ENCODE data around the gene KRTAP12-3.
"Not testable (repeated sequence)": the region's sequence is repeated elsewhere in the genome, so short reads cannot be mapped to it uniquely, and the experiment has no call there.

Gene KRTAP12-3

DNA sequence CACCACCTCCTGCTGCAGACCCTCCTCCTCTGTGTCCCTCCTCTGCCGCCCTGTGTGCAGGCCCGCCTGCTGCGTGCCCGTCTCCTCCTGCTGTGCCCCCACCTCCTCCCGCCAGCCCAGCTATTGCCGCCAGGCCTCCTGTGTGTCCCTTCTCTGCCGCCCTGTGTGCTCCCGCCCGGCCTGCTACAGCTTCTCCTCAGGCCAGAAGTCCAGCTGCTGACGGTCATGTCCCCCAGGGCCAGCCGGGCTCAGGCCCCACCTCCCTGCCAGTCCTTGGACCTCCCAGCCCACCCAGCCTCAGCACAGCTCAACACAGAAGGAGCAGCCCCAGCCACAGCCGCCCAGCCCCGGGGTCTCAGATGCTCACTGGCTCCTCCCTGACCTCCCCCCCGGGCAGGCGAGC, 29.9 kb upstream of the KRTAP12-3 start:
- DNase-seq = not testable (repeated sequence)

DNA sequence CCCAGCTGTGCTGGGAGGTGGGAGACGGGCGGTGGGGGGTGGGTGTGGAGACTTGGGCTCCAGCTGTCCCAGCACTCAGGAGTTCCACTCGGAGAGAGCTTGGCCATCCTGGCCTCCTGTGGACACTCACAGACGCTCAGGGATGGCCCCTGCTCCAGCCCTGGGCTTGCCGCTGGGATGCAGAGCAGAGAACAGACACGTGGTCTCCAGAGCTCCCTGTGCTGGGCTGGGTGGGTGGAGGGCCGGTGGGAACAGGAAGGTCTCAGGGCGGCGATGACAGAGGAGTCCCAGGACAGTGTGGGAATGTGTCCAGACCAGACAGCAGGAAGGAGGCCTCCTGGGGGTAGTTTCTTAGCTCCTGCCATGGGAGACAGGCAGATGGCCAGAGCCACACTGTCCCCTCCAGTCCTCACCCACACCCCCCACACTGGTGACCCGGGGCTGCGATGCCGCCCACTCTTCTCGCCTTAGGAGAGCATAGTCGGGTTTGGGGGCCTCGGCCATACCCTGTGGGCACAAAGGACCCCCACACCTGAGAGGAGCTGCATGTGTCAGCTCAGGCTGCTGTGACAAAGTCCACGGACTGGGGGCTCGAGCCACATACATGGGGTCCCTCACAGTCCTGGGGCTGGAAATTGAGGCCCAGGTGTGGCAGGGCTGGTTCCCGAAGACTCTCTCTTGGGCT, 28.9 kb upstream of the KRTAP12-3 start:
- DNase-seq = no peak

DNA sequence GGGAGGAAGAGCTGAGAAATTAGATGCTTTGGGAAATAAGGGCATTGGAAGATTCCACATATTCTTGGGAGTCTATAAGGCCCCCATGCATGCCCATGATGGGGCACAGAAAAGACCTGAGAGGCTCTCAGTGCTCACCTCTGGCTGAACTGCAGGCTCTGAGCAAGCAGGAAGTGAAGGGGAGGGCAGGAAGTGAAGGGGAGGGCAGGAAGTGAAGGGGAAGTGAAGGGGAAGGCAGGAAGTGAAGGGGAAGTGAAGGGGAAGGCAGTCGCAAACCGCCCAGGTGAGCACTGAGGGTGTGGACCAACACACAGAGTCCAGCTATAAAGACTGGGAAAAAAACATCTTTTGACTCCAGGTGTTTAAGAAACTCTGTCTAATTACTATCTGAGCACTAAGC, 27.3 kb upstream of the KRTAP12-3 start:
- DNase-seq = peak; percentile 16

DNA sequence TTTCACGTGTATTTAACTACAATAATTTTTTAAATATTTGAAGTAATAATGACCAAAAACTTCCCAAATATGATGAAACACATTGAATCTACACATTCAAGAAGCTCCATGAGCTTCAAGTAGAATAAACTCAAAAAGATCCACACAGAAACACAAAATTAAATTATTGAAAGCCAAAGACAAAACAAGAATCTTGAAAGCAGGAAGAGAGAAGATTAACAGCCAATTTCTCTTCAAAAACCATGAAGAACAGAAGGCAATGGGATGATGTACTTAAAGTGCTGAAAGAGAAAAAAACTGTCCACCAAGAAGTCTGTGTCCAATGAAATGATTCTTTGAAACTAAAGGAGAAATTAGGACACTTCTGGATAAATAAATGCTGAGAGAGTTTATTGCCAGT, 25.7 kb upstream of the KRTAP12-3 start:
- DNase-seq = no peak

DNA sequence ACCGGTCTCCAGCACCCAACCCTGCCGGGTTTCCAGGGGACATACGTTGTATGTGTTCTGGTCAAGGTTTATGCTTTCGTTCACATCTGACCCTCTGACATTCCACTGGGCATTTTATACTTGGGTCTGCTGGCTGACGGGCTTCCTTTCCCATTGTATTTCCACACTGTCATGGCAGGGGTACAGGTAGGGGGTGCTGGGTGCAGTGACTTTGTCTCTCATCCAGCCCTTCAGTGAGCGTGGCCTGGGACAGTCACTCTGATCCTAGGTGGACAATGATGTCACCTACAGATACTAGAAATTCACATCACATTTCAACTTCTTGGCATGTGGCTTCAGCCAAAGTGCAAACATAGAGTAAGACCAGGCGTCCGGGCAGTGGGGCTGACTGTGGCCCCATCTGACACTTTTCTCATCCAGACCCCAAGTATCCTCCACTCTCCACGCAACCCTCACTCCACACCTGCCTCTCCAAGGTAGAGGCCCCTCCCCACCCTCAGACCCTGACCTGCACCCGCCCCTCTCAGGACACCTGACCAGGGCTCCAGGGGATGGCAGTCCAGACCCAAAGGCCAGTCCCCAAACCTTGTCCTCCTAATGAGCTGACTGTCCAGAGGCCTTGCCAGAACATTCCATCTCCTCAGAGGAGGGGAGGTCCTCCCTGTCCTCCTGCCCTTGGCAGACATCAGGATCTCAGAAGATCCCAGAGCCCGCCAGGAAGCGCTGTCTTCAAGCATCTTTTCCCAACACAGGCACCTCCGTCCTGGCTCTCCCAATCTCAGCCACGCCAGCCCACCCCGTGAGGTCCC, 21.3 kb upstream of the KRTAP12-3 start:
- DNase-seq = no peak

DNA sequence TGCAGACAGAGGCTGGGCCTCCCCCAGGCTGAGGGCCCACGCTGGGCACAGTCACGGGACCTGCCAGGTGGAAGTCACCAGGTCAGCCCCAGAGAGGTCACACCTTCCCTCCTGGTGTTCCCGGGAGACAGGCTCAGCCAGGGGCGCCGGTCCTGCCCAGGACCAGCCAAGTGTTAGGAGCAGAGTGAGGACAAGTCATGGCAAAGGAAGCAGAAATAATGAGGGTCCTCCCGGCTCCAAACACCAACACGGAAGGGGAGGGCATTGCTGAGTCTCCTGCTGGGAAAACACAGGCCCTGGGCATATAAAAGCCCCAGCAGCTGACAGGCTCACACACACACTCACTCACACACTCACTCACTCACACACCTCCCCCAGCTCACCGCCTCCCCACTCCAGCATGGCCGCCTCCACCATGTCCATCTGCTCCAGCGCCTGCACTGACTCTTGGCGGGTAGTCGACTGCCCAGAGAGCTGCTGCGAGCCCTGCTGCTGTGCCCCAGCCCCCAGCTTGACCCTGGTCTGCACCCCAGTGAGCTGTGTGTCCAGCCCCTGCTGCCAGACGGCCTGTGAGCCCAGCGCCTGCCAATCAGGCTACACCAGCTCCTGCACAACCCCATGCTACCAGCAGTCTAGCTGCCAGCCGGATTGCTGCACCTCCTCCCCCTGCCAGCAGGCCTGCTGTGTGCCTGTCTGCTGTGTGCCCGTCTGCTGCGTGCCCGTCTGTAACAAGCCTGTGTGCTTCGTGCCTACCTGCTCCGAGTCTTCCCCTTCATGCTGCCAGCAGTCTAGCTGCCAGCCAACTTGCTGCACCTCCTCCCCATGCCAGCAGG, 20.5 kb upstream of the KRTAP12-3 start, which contains the start of gene KRTAP10-10:
KRTAP10-10 (plus strand) TSS at position 339 of the 833 bp plus-strand sequence; CDS start at position 401, 62 bp downstream.
- no peak for DNase-seq

DNA sequence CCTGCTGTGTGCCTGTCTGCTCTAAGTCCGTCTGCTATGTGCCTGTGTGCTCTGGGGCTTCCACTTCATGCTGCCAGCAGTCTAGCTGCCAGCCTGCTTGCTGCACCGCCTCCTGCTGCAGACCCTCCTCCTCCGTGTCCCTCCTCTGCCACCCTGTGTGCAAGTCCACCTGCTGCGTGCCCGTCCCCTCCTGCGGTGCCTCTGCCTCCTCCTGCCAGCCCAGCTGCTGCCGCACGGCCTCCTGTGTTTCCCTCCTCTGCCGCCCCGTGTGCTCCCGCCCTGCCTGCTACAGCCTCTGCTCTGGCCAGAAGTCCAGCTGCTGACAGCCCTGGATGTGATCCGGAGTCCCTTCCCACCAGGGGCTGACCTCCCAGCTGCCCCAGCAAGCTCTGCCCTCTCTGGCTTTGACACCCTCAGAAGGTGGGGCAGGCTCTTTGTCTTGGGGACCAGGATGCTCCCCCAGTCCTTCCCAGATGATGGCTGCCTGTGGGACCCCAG, 19.8 kb upstream of the KRTAP12-3 start:
- DNase-seq = not testable (repeated sequence)

DNA sequence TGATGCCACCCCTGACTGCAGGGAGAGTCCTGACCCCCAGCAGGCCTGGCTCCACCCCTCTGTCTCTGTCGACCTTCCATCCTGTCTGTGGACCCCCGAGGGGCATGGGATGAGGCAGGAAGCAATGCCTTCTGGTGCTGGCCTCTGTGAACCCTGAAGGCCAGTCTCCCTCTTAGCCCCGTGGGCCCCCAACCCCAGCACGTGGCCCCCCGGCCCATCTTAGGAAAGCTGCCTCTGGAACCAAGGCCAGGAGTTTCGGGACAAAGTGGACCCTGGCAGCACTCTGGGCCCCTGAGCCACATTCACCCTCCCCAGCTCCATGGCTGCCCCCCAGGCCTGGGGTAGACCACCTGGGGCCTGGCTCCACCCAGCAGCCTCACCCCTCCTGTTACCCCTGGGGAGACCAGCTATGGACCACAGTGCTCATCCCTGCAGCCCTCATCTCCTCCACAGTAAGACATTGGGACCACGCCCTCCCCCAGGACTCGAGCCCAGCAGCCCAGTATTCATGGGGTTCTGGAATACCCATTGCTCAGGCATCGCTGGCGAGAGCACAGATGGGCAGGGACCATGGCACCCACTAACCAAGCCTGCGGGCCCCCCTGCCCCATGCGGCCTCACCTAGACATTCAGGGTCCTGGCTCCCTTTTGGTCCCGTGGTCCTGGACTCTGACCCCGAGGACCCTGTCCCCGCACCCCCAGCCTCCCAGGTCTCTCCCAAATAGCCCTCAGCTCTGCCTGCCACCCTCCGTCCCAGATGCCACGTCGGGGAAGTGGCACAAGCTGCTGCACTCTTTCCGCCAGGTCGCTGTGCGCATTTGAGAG, 19.0 kb upstream of the KRTAP12-3 start:
- DNase-seq = not testable (repeated sequence)

DNA sequence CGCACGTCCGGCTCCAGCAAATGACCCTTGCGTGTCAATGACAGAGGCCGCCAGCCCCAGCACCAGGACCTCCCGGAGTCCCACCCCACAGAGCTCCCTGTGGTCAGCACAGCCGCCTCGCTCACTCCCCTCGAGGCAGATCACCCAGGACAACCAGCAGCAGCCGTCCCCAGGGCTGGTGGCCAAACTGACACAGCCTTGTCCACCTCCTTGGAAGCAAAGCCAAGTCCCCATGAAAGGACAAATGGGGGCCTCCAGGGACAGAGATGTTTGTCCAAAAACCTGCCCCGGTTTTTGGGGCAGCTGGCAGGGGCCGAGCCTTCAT, 18.4 kb upstream of the KRTAP12-3 start:
- no peak for DNase-seq

DNA sequence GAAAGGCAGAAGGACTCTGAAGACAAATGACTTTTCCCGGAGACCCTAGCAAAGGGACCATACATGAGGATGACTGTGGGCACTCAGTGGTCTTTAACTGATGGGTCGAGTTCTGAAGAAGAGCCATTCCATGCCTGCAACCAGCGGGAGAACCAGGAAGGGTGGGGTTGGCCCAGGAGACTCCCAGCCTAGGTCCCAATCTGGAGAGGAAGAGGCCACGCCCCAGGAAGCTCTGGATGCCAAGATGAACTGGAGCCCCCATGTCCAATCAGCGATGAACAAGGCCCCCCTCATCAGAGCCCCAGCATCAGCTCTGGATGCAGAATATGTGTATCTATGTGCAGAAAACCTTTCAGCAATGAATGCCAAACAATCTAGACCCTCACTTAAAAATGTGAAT, 17.0 kb upstream of the KRTAP12-3 start:
- no peak for DNase-seq

DNA sequence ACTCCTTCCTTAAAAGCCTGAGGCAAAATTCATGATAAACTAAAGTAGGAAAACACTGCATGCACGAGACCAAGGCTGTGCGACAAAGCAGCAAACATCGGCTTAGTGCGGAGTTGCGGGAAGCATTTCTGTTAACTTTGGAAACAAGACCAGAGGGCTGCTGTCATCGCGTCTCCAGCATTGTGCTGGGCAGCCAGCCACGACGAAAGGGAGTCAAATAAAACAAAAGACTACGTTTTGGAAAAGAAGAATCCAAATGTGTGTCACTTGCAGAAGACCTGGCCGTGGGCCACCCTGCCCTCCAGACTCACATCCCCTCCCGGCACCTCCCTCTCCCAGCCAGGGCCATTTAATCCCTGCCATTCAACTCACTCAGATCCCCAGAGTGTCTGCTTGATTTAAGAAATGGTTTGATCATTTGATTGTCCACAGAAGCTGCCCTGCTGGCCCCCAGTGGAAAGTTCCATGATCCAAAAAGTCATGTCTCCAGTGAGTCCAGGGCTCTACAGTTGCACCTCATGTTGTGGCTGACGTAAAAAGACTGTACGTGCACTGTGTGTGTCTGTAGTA, 13.9 kb upstream of the KRTAP12-3 start:
- no peak for DNase-seq

DNA sequence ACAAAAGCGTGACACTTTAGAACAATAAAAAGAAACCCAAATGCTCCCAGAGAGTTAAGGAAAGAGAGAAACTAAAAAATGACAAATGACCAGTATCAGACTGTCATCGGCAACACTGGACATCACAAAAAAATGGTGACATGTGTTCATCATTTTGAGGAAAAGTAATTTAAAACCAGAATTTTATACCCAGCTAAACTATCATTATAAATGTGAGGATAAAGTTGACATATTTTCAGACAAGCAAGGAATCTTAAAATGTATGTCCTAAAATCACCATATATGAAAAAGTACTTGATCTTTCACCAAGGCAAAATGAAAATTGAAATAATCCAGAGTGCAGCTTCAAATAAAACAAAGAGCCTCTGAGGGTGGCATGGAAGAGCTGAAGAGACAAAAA, 12.9 kb upstream of the KRTAP12-3 start:
- DNase-seq = no peak

DNA sequence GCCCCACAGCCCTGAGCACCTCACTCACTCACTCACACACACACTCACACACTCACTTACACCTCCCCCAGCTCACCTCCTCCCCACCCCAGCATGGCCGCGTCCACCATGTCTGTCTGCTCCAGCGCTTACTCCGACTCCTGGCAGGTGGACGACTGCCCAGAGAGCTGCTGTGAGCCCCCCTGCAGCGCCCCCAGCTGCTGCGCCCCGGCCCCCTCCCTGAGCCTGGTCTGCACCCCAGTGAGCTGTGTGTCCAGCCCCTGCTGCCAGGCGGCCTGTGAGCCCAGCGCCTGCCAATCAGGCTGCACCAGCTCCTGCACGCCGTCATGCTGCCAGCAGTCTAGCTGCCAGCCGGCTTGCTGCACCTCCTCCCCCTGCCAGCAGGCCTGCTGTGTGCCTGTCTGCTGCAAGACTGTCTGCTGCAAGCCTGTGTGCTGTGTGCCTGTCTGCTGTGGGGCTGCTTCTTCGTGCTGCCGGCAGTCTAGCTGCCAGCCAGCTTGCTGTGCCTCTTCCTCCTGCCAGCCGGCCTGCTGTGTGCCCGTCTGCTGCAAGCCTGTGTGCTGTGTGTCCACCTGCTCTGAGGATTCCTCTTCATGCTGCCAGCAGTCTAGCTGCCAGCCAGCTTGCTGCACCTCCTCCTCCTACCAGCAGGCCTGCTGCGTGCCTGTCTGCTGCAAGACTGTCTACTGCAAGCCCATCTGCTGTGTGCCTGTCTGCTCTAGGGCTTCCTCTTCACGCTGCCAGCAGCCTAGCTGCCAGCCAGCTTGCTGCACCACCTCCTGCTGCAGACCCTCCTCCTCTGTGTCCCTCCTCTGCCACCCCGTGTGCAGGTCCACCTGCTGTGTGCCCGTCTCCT, 11.1 kb upstream of the KRTAP12-3 start, which contains the start of gene KRTAP10-11:
KRTAP10-11 (plus strand) TSS at position 49 of the 856 bp plus-strand sequence; CDS start at position 94, 45 bp downstream.
- DNase-seq = not testable (repeated sequence)

DNA sequence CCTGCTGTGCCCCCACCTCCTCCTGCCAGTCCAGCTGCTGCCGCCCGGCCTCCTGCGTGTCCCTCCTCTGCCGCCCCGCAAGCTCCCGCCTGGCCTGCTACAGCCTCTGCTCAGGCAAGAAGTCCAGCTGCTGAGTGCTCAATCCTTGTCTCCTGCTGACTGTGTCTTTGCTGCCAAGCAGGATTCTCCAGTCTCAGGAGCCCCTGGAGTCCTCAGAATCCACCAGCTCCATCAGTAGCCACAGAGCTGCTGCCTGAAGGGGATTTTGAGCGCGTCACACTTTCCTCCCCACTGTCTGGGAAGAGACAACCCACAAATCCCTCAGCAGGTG, 10.5 kb upstream of the KRTAP12-3 start:
- no peak for DNase-seq

DNA sequence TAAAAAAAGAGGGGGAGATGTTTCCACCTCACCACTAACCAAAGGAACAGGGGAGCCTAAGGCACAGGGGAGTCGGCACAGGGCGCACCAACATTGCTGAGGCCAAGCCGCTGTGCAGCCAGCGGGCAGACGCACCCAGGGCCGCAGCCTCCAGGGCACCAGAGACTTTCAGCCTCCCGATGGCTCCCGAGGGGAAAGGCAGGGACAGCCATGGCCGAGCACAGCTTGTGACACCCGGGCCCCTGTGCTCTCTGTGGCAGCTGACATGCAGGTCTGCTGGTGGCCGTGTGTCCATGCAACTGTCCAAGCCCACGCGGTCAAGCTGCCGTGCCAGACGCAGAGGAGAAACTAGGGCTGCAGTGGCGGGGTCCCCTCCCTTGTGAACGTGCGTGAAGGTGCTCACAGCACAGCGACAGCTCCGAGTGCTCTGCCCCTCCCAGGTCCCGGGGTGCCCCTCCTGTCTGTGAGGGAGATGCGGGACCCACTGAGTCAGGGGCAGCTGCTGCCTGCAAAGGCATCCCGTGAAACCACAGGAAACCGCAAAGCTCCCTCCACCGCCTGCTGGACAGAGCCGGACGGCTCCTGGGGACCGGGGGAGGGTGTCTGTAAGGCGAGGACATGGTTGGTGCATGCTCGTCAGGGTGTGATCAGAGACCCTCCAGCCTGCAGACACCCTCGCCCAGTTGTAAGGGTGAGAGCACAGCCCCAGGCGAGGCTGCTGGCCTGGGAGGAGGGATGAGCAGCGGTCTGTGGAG, 9.0 kb upstream of the KRTAP12-3 start:
- no peak for DNase-seq

DNA sequence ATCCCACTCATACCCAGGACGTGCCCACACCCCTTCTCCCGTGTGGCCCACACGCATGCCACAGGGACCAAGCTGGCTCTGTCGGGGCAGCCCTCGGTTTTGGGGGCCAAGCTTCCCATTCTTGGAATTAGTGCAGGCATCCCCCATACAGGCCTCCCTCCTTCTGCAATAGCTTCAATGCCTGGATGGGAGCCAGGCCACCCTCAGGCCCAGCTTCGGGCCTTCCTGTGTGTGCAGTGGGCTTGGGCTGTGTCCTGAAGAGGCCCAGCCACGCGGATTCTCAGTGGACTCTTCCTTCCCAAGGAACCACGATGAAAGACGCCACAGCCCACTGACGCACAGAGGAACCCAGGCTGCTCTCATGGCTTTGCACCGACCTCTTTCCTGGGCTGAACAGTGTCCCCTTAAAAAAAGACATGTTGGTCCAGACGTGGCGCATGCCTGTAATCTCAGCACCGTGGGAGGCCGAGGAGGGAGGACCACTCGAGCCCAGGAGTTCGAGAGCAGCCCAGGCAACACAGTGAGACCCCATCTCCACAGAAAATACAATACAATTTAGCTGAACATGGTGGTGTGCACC, 8.1 kb upstream of the KRTAP12-3 start:
- DNase-seq = no peak

DNA sequence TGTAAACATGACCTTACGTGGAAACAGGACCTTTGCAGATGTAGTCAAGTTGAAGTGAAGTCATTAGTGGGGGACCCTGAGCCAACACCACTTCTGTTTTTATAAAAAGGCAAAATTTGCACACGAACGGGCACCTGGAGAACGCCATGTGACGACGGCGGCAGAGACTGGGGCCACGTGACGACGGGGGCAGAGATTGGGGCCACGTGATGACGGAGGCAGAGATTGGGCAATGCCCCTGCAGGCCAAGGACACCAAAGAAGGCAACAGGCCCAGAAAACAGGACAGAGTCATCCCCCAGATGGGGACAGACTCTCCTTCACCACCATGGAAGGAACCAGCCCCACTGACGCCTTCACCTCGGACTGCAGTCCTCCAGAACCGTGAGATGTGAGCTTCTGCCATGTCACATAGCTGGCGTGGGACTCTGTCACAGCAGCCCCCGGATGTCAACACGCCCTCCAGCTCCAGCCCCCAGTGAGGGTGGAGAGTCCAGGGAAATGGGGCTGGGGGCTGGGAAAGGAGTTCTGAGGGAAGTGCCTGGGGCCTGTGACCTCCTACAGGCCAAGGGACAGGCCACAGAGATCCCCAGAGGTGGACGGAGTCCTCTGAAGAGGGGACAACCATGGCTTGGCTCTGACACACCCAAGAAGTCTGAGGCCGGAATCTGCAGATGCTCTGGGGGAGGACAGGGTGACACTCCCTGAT, 7.3 kb upstream of the KRTAP12-3 start:
- no peak for DNase-seq

DNA sequence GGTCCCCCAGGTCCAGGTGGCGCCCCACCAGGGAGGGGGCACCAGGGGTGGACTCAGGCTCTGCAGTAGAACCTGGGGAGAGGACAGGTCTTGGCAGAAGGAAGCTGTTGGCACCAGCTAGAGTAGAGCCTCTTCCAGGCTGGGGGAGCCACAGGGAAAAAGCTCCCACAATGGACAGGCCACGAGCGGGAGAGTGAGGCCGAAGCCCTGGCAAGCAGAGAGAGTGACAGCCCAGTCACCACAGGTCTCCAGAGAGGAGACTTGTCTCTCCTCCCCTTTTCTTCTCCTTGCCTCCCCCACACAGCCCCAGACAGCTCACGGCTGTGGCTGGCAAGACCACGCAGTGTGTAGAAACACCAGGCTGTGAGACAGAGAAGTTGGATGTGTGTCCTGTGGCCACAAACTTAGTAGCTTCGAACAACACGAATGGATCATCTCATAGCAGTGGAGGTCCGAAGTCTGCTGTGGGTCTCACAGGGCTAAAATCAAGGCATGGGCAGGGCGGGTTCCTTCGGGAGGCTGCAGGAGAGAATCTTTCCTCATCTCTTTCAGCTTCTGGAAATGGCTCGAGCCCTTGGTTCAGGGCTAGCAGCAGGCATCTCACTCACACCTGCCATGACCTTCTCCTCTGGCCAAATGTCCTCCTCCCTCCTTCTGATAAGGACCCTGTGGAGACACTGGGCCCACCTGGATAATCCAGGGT, 6.6 kb upstream of the KRTAP12-3 start:
- no peak for DNase-seq

DNA sequence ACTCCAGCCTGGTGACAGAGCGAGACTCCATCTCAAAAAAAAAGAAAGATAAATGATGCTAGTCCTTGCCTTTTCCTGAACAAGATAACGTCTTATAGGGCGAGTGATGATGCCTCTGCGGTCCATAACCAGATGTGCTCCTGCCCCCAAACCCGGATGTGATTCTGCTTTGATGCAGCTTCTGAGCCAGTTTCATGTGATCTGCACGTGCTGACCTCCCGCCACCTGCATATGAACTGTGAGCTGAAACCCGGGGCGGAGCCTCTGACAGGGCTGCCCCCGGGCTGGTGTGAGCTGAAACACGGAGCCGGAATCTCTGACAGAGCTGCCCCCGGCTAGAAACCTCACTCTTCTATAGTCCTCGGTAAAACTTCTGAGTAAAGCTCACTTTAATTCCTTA, 4.6 kb upstream of the KRTAP12-3 start:
- DNase-seq = no peak
